Fibroblast of lung (primary cell): ENCODE measurements around the gene TSPAN18. TPM values are rescaled to one million over a fixed set of nuclear protein-coding genes. Genes with fewer than 3 reads are reported as not detected.

Experiments used
- DNase-seq, 2 donors: peaks; one replicate each; pipeline versions ENCODE4 v3.0.0 to v3.0.0-alpha.2; 2010; ENCODE audit warnings: low read depth in 2 of 2
- H2AFZ ChIP-seq: 2 replicates; pipeline ENCODE4 v1.5.1; 2012; ENCODE audit warnings: low read length, control low read depth, inconsistent platforms
- H3K27ac ChIP-seq: 2 replicates; pipeline ENCODE4 v1.5.1; 2011; ENCODE audit warnings: low read length, control low read depth; ENCODE audit not compliant: insufficient read depth
- H3K27me3 ChIP-seq: 2 replicates; pipeline ENCODE4 v1.5.1; 2011; ENCODE audit warnings: mild to moderate bottlenecking, low read length; ENCODE audit not compliant: control insufficient read depth, insufficient read depth
- H3K36me3 ChIP-seq: 2 replicates; pipeline ENCODE4 v1.5.1; 2011; ENCODE audit warnings: low read length; ENCODE audit not compliant: control insufficient read depth, insufficient read depth
- H3K4me1 ChIP-seq: 2 replicates; pipeline ENCODE4 v1.5.1; 2011; ENCODE audit warnings: low read length; ENCODE audit not compliant: control insufficient read depth, insufficient read depth; ENCODE audit errors: extremely low read depth
- H3K4me2 ChIP-seq: 2 replicates; pipeline ENCODE4 v1.5.1; 2011; ENCODE audit warnings: low read length, control low read depth; ENCODE audit not compliant: insufficient read depth; ENCODE audit errors: extremely low read depth
- H3K4me3 ChIP-seq, 4 experiments: fragments of 200-600 bp in 1 of 4; sonication (generic) in 1 of 4; replicated peaks in 1 of 4; 2 replicates each; pipeline ENCODE4 v1.5.1; 2011 to 2016; ENCODE audit warnings: low read length in 4 of 4, low read depth in 3 of 4, mild to moderate bottlenecking in 3 of 4, control low read depth in 2 of 4, inconsistent platforms in 1 of 4, mixed read lengths in 1 of 4; ENCODE audit not compliant: insufficient read depth in 1 of 4; ENCODE audit errors: control extremely low read depth in 1 of 4
- H3K79me2 ChIP-seq: 2 replicates; pipeline ENCODE4 v1.5.1; 2012; ENCODE audit warnings: mild to moderate bottlenecking, low read length, inconsistent platforms; ENCODE audit not compliant: control insufficient read depth, insufficient read depth
- H3K9ac ChIP-seq: 2 replicates; pipeline ENCODE4 v1.5.1; 2011; ENCODE audit warnings: mild to moderate bottlenecking, low read length, control low read depth; ENCODE audit not compliant: insufficient read depth
- H3K9me3 ChIP-seq: 2 replicates; pipeline ENCODE4 v1.5.1; 2012; ENCODE audit warnings: low read depth, low read length; ENCODE audit not compliant: control insufficient read depth, insufficient read depth
- H4K20me1 ChIP-seq: 2 replicates; pipeline ENCODE4 v1.5.1; 2011; ENCODE audit warnings: low read length; ENCODE audit not compliant: control insufficient read depth, insufficient read depth; ENCODE audit errors: extremely low read depth
- CTCF ChIP-seq, 2 donors: IDR thresholded peaks in 1 of 2; conservative IDR thresholded peaks in 1 of 2; 1 replicate in 1 of 2; 2 replicates in 1 of 2; pipeline ENCODE4 v1.5.1; 2011 to 2012; ENCODE audit warnings: low read length in 2 of 2, control low read depth in 1 of 2, inconsistent platforms in 1 of 2, low read depth in 1 of 2, mild to moderate bottlenecking in 1 of 2
- EZH2 ChIP-seq: IDR thresholded peaks from 2 replicates; pipeline ENCODE4 v1.5.1; 2012; ENCODE audit warnings: low read length, control low read depth, mild to moderate bottlenecking; ENCODE audit errors: missing control alignments
- polyA plus RNA-seq, 2 donors: library from polyadenylated mRNA; depleted of rRNA in 1 of 2; stranded (reverse) in 1 of 2; unstranded in 1 of 2; fragments of >200 nt; gene quantifications; 2 replicates each; pipeline ENCODE4 v1.2.1, GENCODE V29; 2011 to 2012; ENCODE audit warnings: missing spikeins in 1 of 2
- total RNA-seq: library from RNA; depleted of rRNA; stranded (reverse); fragments of >200 nt; gene quantifications from 2 replicates; pipeline ENCODE4 v1.2.1, GENCODE V29; 2014

The TSPAN18 gene
- total and polyA plus RNA-seq, 2 donors (not counting 1 experiment from before 2014, with no cell fraction given) = 0.15 TPM; not detected in 1

- H3K9me3 ChIP-seq = no peaks in the 10 kb centered on the region
- H4K20me1 ChIP-seq = no peaks in the 10 kb centered on the region
- peaks cover 13% of the 10 kb centered on the region for H3K4me1 ChIP-seq
- no peak overlapping the region for H3K4me3 ChIP-seq
- H2AFZ ChIP-seq = no peak overlapping the region
- peaks cover 10% of the 10 kb centered on the region for H3K27me3 ChIP-seq
- TF ChIP-seq EZH2 = no peak
- no peak for TF ChIP-seq CTCF (conservative IDR thresholded peaks at IDR 0.05 in 1 of 2, IDR thresholded peaks at IDR 0.05 in 1 of 2; ENCODE audit: low read depth in 1 of 2, low read length in 2 of 2)
- no peak overlapping the region for H3K27ac ChIP-seq
- H3K4me2 ChIP-seq = no peak overlapping the region
- no peak for DNase-seq
- no peaks in the 10 kb centered on the region for H3K36me3 ChIP-seq
- H3K9ac ChIP-seq = no peak overlapping the region
- no peaks in the 10 kb centered on the region for H3K79me2 ChIP-seq
Observed at GRCh38 chr11:44770401-44770800, 43.6 kb downstream of the TSPAN18 start.

GRCh38 chr11:44771252-44771734 lies 44.5 kb downstream of the TSPAN18 start:
- Histone ChIP-seq H3K4me1 (peaks cover 9% of the 10 kb centered on the region), H3K27ac (no peak overlapping the region), H3K9me3 (no peaks in the 10 kb centered on the region), H3K9ac (no peak overlapping the region), H3K27me3 (peaks cover 12% of the 10 kb centered on the region), H3K36me3 (no peaks in the 10 kb centered on the region), H3K4me2 (no peak overlapping the region), H3K4me3 (no peak overlapping the region), H4K20me1 (no peaks in the 10 kb centered on the region), H2AFZ (no peak overlapping the region), H3K79me2 (no peaks in the 10 kb centered on the region)
- no peak for DNase-seq
- no peak for TF ChIP-seq EZH2
- no peak for TF ChIP-seq CTCF (conservative IDR thresholded peaks at IDR 0.05 in 1 of 2, IDR thresholded peaks at IDR 0.05 in 1 of 2; ENCODE audit: low read depth in 1 of 2, low read length in 2 of 2)

GRCh38 chr11:44771841-44772240 lies 45.1 kb downstream of the TSPAN18 start:
- peaks cover 4% of the 10 kb centered on the region for H3K4me1 ChIP-seq
- H3K79me2 ChIP-seq = no peaks in the 10 kb centered on the region
- no peaks in the 10 kb centered on the region for H3K9me3 ChIP-seq
- TF ChIP-seq EZH2 (no peak), CTCF (conservative IDR thresholded peaks at IDR 0.05 in 1 of 2, IDR thresholded peaks at IDR 0.05 in 1 of 2; ENCODE audit: low read depth in 1 of 2, low read length in 2 of 2) (no peak)
- H3K4me2 ChIP-seq = no peak overlapping the region
- no peak overlapping the region for H3K9ac ChIP-seq
- DNase-seq = peak in 1 of 2 donors; percentile 34
- H3K4me3 ChIP-seq = no peak overlapping the region
- no peak overlapping the region for H3K27ac ChIP-seq
- H3K36me3 ChIP-seq = no peaks in the 10 kb centered on the region
- peaks cover 14% of the 10 kb centered on the region for H3K27me3 ChIP-seq
- H4K20me1 ChIP-seq = no peaks in the 10 kb centered on the region
- no peak overlapping the region for H2AFZ ChIP-seq
